GM12865 (cell line): Measurements from ENCODE around the gene C2CD4C.
A peak's percentile ranks its signal among the peaks of the same experiment; 100 is the strongest.
"Not testable (repeated sequence)": the region's sequence is repeated elsewhere in the genome, so short reads cannot be mapped to it uniquely, and the experiment has no call there.

Experiments used
- DNase-seq: peaks from one replicate; pipeline ENCODE4 v3.0.0; 2010; ENCODE audit warnings: low read depth
- H3K4me3 ChIP-seq: 2 replicates; pipeline ENCODE4 v1.5.1; 2011; ENCODE audit warnings: mild to moderate bottlenecking, low read depth, low read length, control low read depth
- TF ChIP-seq, protein P1 (sequence below): IDR thresholded peaks from 2 replicates; pipeline ENCODE4 v1.5.1; 2011; ENCODE audit warnings: low read length, control low read depth, low read depth, inconsistent platforms; ENCODE audit not compliant: insufficient read depth; ENCODE audit errors: missing control alignments

Gene C2CD4C

DNA sequence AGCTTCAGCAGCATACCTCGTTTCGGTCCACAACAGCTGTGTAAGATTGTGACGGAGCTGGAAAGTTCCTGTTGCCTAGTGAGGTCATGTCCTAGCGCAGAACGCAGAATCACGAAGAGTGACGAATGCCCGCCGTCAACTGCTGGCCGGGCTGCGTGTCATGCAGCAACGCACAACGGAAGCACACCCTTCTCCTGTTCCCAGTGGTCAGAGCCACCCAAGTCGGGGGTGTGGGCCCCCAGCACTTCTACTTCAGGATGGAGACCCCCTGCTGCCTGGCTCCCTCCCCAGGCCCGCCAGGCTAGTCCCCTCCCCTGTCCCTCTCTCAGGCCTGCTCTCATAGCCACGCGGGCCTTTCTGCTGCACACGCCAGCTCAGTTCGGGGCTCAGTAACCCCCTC, 25.9 kb downstream of the C2CD4C start:
- no peak overlapping the region for H3K4me3 ChIP-seq
- no peak for DNase-seq
- TF ChIP-seq, protein P1, sequence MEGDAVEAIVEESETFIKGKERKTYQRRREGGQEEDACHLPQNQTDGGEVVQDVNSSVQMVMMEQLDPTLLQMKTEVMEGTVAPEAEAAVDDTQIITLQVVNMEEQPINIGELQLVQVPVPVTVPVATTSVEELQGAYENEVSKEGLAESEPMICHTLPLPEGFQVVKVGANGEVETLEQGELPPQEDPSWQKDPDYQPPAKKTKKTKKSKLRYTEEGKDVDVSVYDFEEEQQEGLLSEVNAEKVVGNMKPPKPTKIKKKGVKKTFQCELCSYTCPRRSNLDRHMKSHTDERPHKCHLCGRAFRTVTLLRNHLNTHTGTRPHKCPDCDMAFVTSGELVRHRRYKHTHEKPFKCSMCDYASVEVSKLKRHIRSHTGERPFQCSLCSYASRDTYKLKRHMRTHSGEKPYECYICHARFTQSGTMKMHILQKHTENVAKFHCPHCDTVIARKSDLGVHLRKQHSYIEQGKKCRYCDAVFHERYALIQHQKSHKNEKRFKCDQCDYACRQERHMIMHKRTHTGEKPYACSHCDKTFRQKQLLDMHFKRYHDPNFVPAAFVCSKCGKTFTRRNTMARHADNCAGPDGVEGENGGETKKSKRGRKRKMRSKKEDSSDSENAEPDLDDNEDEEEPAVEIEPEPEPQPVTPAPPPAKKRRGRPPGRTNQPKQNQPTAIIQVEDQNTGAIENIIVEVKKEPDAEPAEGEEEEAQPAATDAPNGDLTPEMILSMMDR = no peak

DNA sequence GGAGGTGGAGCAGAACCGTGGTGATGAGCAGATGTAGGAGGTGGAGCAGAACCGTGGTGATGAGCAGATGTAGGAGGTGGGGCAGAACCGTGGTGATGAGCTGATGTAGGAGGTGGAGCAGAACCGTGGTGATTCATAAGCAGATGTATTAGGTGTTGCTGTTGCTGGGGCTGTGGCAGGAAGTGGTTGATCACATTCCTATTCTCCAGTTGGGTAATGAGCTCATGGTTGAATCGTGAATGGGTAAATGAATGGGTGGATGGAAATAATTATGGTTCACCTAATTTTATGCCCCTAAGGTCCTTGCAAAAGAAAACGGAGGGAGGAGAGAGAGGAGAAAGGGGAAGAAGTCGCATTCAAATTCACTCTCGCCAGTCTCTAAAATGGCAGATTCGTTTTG, 26.4 kb downstream of the C2CD4C start:
- not testable (repeated sequence) for H3K4me3 ChIP-seq
- peak; percentile 78 for DNase-seq

DNA sequence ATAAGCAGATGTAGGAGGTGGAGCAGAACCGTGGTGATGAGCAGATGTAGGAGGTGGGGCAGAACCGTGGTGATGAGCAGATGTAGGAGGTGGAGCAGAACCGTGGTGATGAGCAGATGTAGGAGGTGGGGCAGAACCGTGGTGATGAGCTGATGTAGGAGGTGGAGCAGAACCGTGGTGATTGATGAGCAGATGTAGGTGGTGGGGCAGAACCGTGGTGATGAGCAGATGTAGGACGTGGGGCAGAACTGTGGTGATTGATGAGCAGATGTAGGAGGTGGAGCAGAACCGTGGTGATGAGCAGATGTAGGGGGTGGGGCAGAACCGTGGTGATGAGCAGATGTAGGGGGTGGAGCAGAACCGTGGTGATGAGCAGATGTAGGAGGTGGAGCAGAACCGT, 27.0 kb downstream of the C2CD4C start:
- DNase-seq = peak; percentile 35

DNA sequence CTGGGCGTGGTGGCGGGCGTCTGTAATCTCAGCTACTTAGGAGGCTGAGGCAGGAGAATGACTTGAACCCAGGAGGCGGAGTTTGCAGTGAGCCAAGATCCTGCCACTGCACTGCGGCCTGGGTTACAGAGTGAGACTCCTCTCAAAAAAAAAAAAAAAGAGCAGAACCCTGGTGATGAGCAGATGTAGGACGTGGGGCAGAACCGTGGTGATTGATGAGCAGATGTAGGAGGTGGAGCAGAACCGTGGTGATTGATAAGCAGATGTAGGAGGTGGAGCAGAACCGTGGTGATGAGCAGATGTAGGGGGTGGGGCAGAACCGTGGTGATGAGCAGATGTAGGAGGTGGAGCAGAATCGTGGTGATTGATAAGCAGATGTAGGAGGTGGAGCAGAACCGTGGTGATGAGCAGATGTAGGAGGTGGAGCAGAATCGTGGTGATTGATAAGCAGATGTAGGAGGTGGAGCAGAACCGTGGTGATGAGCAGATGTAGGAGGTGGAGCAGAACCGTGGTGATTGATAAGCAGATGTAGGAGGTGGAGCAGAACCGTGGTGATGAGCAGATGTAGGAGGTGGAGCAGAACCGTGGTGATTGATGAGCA, 28.2 kb downstream of the C2CD4C start:
- not testable (repeated sequence) for DNase-seq, H3K4me3 ChIP-seq

More for the DNA sequence above, 27.0 kb downstream of the C2CD4C start:
- not testable (repeated sequence) for H3K4me3 ChIP-seq

DNA sequence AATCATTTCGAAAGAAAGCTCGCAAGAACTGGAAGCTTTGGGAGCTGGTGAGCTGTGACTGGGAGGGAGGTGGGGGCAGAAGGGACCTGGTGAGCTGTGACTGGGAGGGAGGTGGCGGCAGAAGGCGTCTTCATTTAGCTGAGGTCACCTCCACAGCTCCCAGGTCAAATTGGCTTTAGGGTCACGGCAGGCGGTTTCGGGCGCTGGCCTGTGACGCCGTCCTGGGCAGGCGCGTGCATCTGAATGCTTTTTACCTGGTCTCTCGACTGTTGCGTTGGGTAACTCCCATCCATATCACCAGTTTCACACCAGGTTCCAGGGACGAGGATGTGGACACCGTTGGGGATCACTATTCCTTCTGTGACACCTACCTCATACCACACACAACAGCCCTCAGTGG, 29.2 kb downstream of the C2CD4C start:
- H3K4me3 ChIP-seq = no peak overlapping the region
- no peak for DNase-seq
- TF ChIP-seq, protein P1 = no peak

- no peak for DNase-seq
- TF ChIP-seq, protein P1 = no peak
- no peak overlapping the region for H3K4me3 ChIP-seq
Observed at GRCh38 chr19:378706-379105, 30.2 kb downstream of the C2CD4C start.

DNA sequence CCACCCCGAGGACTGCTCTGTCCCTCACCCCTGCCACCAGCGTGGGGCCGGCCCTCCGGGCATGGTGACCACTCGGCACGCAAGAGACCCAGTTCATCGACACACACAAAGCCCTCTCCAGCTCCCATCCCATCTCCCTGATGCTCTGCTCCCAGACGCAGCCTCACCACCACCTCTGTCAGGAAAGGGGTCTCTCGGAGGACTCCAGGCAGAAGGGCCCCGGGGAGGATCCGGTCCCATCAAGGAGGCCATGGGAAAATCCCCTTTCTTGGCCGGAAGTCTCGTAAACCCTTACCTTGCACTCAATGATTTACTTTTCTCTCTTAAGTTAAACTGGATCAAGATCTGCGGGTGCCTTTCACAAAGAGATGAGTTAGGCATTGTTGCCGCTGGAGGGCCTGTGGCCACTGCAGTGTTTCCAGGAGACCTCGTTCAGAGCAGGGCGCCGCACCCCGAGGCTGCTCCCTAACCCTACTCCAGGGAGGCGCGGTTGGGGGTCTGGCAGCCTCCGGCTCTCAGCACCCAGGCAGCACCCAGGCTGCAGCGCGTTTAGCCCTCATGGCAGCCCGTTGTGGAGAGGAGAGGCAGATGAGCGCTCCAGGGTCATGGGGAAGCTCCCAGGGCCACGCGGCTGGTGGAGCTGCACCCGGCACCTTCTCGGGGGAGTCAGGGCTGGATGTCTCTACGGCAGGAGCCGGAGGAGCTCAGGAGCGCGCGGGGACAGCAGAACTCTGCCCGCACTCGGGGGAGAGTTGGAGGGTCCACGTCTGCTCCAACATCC, 31.0 kb downstream of the C2CD4C start:
- DNase-seq = no peak
- TF ChIP-seq, protein P1 = no peak

GRCh38 chr19:376111-376470, 32.9 kb downstream of the C2CD4C start:
- TF ChIP-seq, protein P1 = no peak
- no peak for DNase-seq
- no peak overlapping the region for H3K4me3 ChIP-seq

More for the DNA sequence above, 31.0 kb downstream of the C2CD4C start:
- H3K4me3 ChIP-seq = no peak overlapping the region
